ENCODE data around the gene C1orf35.

DNA sequence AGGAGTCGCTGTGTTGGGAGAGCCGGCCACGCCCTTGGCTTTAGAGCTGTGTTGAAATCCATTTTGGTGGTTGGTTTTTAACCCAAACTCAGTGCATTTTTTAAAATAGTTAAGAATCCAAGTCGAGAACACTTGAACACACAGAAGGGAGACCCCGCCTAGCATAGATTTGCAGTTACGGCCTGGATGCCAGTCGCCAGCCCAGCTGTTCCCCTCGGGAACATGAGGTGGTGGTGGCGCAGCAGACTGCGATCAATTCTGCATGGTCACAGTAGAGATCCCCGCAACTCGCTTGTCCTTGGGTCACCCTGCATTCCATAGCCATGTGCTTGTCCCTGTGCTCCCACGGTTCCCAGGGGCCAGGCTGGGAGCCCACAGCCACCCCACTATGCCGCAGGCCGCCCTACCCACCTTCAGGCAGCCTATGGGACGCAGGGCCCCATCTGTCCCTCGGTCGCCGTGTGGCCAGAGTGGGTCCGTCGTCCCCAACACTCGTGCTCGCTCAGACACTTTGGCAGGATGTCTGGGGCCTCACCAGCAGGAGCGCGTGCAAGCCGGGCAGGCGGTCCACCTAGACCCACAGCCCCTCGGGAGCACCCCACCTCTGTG, 4.7 kb downstream of the C1orf35 start:
- TF ChIP-seq, protein P1, sequence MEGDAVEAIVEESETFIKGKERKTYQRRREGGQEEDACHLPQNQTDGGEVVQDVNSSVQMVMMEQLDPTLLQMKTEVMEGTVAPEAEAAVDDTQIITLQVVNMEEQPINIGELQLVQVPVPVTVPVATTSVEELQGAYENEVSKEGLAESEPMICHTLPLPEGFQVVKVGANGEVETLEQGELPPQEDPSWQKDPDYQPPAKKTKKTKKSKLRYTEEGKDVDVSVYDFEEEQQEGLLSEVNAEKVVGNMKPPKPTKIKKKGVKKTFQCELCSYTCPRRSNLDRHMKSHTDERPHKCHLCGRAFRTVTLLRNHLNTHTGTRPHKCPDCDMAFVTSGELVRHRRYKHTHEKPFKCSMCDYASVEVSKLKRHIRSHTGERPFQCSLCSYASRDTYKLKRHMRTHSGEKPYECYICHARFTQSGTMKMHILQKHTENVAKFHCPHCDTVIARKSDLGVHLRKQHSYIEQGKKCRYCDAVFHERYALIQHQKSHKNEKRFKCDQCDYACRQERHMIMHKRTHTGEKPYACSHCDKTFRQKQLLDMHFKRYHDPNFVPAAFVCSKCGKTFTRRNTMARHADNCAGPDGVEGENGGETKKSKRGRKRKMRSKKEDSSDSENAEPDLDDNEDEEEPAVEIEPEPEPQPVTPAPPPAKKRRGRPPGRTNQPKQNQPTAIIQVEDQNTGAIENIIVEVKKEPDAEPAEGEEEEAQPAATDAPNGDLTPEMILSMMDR (IDR thresholded peaks at IDR 0.05; ENCODE audit: insufficient read depth, low read length), result no peak
- TF ChIP-seq, protein P2, sequence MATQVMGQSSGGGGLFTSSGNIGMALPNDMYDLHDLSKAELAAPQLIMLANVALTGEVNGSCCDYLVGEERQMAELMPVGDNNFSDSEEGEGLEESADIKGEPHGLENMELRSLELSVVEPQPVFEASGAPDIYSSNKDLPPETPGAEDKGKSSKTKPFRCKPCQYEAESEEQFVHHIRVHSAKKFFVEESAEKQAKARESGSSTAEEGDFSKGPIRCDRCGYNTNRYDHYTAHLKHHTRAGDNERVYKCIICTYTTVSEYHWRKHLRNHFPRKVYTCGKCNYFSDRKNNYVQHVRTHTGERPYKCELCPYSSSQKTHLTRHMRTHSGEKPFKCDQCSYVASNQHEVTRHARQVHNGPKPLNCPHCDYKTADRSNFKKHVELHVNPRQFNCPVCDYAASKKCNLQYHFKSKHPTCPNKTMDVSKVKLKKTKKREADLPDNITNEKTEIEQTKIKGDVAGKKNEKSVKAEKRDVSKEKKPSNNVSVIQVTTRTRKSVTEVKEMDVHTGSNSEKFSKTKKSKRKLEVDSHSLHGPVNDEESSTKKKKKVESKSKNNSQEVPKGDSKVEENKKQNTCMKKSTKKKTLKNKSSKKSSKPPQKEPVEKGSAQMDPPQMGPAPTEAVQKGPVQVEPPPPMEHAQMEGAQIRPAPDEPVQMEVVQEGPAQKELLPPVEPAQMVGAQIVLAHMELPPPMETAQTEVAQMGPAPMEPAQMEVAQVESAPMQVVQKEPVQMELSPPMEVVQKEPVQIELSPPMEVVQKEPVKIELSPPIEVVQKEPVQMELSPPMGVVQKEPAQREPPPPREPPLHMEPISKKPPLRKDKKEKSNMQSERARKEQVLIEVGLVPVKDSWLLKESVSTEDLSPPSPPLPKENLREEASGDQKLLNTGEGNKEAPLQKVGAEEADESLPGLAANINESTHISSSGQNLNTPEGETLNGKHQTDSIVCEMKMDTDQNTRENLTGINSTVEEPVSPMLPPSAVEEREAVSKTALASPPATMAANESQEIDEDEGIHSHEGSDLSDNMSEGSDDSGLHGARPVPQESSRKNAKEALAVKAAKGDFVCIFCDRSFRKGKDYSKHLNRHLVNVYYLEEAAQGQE (IDR thresholded peaks at IDR 0.05; ENCODE audit: insufficient replicate concordance, low read depth), result no peak
